C4-2B (cell line): Measurements from ENCODE around the gene LRRN2.

Source experiments
- H3K27ac ChIP-seq: fragments of 450-650 bp; 2 replicates; pipeline ENCODE4 v1.5.1; 2017
- ZFX ChIP-seq: fragments of 450-650 bp; IDR thresholded peaks from 2 replicates; pipeline ENCODE4 v1.6.1; 2017
- TF ChIP-seq, protein P1 (sequence below): fragments of 450-650 bp; conservative IDR thresholded peaks from 2 replicates; pipeline ENCODE4 v1.5.1; 2017; ENCODE audit warnings: mild to moderate bottlenecking

The LRRN2 gene

DNA sequence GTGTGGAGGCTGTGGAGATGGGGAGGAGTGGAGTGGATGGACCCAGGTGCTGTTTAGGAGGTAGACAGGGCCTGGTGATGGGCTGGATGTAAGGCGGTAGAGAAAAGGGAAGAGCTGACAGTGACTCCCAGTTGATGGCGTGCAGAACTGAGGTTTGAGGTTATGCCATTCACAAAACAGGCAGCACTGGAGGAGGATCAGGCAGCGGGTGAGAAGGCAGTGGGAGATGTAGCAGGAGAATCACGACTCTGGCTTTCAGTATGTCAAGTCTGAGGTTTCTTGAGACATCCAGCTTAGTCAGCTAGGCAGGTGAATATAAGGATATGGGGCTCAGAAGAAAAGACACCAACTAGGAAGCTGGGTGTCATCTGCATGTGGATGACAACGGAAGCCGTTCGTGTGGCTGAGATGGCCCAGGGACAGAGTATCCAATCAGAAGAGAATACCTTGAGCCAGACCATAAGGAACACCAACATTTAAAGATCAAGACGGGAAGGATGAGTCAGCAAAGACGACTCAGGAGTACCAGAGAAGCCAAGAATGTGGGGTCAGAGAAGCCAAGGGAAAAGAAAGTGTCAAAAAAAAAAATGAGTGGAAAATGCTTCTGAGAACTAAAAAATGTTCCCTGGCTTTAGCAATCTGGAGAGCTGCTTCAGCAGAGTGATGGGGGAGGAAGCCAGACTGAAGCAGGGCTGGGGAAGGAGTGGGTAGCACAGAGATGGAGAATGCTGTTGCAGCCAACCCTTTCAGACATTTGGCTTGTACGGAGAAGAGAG is 15.2 kb downstream of the LRRN2 start:
- TF ChIP-seq, protein P1, sequence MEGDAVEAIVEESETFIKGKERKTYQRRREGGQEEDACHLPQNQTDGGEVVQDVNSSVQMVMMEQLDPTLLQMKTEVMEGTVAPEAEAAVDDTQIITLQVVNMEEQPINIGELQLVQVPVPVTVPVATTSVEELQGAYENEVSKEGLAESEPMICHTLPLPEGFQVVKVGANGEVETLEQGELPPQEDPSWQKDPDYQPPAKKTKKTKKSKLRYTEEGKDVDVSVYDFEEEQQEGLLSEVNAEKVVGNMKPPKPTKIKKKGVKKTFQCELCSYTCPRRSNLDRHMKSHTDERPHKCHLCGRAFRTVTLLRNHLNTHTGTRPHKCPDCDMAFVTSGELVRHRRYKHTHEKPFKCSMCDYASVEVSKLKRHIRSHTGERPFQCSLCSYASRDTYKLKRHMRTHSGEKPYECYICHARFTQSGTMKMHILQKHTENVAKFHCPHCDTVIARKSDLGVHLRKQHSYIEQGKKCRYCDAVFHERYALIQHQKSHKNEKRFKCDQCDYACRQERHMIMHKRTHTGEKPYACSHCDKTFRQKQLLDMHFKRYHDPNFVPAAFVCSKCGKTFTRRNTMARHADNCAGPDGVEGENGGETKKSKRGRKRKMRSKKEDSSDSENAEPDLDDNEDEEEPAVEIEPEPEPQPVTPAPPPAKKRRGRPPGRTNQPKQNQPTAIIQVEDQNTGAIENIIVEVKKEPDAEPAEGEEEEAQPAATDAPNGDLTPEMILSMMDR: no peak
- no peak for TF ChIP-seq ZFX
- H3K27ac ChIP-seq: no peak overlapping the region

DNA sequence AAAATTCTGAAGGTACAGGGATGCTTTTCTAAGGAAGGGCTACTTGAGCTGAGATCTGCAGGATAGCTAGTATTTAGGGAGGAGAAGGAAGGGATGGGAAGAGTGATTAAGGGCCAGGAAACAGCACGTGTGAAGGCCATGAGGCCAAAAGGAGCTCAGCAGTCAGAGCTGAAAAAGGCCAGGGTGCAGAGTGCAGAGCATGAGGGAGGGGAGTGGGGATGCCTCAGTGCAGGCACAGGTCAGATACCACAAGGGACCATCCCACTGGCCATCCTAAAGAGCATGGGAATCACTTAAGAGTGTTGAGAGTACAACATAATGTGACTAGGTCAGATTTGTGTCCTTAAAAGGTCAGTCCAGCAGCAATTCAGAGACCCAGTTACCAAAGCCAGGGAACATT is 16.0 kb downstream of the LRRN2 start:
- no peak for TF ChIP-seq ZFX
- TF ChIP-seq, protein P1: no peak
- H3K27ac ChIP-seq: no peak overlapping the region

DNA sequence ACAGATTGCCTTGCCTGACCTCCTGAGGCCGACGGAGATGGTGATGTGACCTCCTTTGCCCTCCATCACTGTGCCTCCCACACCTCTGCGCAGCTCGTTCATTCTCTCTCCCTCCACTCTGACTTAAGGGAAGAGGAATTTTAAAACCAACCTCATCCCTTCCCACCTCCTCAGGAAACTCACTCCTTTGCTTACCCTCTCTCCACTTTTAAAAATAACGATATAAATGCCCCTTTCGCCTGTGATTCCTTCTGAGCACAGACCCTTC is 21.2 kb downstream of the LRRN2 start:
- no peak overlapping the region for H3K27ac ChIP-seq
- TF ChIP-seq, protein P1: no peak
- no peak for TF ChIP-seq ZFX

DNA sequence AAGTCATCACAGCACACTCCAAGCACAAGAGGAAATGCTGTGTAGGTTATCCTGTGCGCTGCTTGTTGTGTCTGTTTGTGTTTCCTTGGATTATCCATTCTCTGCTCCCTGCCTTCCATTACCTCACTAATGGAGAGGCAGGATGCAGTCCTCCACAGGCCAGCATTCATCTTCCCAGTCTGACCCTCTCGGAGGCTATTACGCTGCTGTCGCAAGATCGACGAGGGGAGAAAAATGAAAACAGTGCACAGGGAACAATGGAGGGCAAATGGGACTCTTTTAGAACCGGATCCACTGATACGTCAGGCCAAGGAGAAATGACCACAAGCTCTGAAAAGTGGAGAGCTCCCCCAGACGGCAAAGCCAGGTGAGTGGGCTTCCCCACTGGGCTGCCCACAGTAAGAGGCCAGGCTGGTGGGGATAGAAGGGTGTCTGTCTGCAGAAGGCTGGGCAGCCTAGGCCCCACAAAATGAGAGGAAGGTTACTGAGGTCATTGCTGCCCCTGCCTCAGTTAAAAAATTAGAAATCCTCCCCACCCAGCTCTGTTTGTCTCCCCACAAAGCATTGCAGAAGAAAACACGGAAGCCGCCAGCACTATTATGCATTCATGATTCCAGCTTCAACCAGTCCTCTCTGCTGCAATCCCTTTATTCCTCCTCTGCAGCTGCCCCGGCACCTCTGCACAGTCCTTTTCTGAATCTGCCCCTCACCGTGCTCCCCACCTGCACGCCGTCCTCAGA is 21.7 kb downstream of the LRRN2 start:
- no peak for TF ChIP-seq ZFX
- TF ChIP-seq, protein P1: no peak
- no peak overlapping the region for H3K27ac ChIP-seq

DNA sequence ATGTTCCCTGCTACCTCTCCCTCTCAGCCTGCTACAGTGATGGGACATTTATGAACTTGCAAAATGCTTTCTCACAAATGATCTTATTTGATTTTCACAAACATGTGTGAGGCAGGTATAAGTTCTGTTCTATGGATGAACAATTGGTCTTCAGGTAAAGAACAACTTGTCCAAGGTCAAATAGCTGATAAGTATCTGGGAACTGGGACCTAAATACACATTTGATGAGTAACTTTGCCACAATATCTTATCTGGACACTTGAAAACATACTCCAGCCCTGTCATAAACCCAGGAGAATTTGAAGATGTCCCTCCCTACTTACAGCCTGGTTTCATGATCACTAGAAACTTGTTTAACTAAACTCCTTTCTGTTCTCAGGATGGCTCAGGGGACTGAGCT is 23.0 kb downstream of the LRRN2 start:
- no peak for TF ChIP-seq ZFX
- TF ChIP-seq, protein P1: no peak
- no peak overlapping the region for H3K27ac ChIP-seq

DNA sequence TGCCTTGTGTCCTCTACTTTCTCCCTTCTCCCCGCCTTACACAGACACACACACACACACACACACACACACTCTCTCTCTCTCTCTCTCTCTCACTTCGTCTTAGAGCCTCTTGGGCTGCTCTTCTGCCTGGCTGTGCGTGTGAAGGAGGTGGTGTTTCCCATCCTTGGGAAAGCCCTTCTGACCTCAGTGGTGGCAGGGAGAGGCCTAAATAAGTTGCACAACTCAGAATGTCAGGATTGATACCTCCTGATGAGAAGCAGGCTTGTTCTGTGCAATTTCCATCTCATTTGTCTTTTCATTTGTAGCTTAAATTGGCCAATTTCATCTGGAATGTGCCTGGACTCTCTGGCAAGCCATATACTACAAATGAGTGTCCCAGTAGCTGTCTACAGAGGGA is 25.0 kb downstream of the LRRN2 start:
- TF ChIP-seq, protein P1: no peak

DNA sequence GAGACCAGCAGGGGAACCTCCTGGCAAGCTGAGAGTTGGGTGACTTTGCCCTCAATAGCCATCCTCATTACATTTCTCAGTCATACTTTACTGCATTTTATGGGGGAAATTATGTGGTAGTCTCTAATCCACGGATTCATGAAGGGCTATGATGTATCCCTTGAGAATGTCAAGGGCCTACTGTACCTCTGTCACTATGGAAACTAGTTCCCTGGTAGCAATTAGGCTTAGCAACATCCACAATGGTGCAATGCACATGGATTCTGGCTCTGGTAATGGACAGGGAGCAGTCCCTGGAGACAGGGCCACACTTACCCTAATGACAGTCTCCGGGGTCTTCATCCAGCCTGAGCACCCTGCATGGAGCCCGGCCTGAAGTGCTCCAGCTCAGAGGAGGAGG is 26.5 kb downstream of the LRRN2 start:
- no peak overlapping the region for H3K27ac ChIP-seq
- TF ChIP-seq, protein P1: no peak
- no peak for TF ChIP-seq ZFX

More for the DNA sequence above, 25.0 kb downstream of the LRRN2 start:
- H3K27ac ChIP-seq: no peak overlapping the region
